GM12891 (cell line): ENCODE data around the gene TUT4.

Experiments
- POLR2A ChIP-seq: IDR thresholded peaks from 2 replicates; pipeline ENCODE4 v1.6.1; 2011; ENCODE audit warnings: low read depth, low read length, control low read depth
- POLR2AphosphoS5 ChIP-seq: IDR thresholded peaks from 2 replicates; pipeline ENCODE4 v1.6.1; 2011; ENCODE audit warnings: low read depth, low read length, control low read depth
- POU2F2 ChIP-seq: IDR thresholded peaks from 2 replicates; pipeline ENCODE4 v1.6.1; 2011; ENCODE audit warnings: low read depth, mild to moderate bottlenecking, control low read depth, low read length, moderate library complexity
- SPI1 ChIP-seq: IDR thresholded peaks from 2 replicates; pipeline ENCODE4 v1.6.1; 2011; ENCODE audit warnings: low read depth, low read length, control low read depth
- TAF1 ChIP-seq: IDR thresholded peaks from 2 replicates; pipeline ENCODE4 v1.6.1; 2011; ENCODE audit warnings: low read depth, low read length, control low read depth

DNA sequence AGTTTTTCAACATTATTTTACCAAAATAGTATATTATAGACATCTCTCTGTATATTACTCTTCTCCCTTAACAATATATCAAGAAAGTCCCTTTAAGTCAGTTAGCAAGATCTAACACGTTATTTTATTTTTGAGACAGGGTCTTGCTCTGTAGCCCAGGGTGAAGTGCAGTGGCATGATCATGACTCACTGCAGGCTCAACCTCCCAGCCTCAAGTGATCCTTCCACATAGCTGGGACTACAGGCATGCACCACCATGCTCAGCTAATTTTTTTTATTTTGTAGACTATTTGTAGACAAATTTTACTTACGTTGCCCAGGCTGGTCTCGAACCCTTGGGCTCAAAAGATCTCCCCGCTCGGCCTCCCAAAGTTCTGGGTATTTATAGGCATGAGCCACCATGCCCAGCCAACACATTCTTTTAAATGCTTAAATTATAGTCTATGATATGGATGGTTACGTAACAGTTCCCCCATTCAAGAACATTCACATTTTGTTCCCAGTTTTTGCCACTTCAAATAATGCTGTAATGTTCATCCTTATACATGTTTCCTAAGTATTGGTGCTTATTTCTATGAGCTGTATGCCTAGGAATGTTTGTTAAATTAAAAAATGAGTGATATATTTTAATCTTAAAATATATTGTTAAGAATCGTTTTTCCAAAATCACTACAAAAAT, 70.4 kb downstream of the TUT4 start:
- no peak for TF ChIP-seq POLR2AphosphoS5
- no peak for TF ChIP-seq POLR2A
- TF ChIP-seq POU2F2 = no peak
- no peak for TF ChIP-seq SPI1
- no peak for TF ChIP-seq TAF1
